ENCODE data around the gene HBE1.
A peak's percentile ranks its signal among the peaks of the same experiment; 100 is the strongest.
"Not testable (repeated sequence)": the region's sequence is repeated elsewhere in the genome, so short reads cannot be mapped to it uniquely, and the experiment has no call there.

Gene HBE1

DNA sequence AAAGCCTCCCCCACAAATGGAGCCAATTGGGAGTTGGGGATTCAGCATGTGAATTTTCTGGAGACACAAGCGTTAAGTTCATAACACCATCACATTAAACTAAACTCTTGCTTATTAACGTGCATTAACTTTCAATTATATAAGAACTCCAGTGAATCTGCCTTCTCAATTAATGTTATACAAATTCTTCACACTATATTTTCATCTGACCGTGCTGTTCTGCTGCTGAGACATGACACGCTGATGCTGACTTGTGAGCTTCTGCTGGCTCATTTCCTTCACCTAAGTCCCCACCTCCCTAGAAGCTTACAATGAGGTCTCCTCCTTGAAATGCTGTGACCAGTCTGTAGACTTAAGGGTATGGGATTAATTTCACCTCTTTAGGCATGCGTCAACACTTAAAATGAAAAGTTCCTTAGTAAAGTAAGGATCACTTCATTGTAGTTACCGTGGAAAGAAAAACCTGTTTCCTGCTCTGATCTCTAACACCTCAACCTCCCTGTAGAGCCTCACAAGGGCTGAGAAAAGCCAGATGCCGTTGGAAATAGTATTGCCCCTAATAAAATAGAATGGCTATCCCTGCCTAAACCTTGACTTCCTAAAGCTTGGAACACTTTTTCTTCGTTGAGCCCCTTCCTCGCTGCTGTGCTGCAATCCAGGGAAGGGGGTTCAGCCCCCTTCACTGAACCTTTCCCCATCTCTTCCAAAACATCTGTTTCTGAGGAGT, 17.4 kb downstream of the HBE1 start:
- DNase-seq = no peak

DNA sequence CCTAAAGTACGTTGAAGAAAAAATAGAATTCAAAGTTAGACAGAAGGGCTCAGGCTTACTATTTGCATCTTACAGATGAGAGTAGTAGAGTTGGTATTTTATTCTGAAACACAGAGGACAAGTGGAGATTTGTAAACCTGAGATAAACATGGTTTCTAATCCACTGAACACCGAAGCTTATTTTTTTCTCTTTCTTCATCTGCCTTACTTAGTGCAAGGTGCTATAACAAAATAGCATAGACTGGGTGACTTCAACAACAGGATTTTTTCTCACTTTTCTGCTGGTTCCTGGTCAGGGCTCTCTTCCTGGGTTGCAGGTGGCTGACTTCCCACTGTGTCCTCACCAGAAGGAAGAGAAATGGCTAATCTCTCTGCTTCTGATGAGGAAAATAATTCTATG, 18.0 kb downstream of the HBE1 start:
- DNase-seq = no peak

DNA sequence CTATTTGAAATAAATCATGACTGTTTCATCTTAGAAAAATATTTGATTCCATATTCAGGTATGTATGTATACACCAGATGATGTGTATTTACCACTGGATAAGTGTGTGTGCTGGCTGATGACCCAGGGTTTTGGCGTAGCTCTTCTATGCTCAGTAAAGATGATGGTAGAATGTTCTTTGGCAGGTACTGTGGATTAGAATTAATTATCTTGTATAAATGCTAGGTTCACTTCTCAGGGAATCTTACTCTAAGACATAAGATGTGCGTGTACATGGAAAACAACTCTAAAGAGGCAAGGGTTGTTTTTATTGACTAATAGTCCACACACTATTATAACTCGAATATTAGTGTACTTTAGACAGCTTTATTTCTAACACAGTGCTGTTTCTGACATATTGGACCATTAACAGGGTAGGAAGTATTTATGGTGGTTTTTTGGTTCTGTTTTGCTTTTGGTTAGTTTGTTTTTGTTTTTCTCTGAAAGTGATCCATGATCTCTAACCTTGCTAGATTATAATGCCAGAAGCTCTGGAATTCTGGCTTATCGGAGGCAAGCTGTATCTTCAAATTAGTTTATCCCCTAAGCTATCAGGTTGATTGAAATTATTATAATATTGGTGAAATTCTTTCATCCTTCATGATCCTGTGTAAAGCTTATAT, 19.1 kb downstream of the HBE1 start:
- no peak for DNase-seq

DNA sequence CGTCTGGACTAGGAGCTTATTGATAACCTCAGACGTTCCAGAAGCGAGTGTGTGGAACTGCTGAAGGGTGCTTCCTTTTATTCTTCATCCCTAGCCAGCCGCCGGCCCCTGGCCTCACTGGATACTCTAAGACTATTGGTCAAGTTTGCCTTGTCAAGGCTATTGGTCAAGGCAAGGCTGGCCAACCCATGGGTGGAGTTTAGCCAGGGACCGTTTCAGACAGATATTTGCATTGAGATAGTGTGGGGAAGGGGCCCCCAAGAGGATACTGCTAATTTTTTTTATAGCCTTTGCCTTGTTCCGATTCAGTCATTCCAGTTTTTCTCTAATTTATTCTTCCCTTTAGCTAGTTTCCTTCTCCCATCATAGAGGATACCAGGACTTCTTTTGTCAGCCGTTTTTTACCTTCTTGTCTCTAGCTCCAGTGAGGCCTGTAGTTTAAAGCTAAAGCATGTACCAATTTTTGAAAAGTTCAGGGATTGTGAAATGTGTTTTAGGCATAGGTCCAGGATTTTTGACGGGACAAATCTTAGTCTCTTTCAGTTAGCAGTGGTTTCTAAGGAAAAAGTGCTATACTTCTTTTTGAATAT, 19.8 kb downstream of the HBE1 start, which contains the start of gene HBG1:
Gene HBG1, minus strand, starts transcription at position 51 of the 590 bp plus-strand sequence. CDS start 53 bp downstream, outside the sequence.
- DNase-seq = not testable (repeated sequence)

- DNase-seq = not testable (repeated sequence)
Measured at GRCh38 chr11:5248498-5248897, 21.2 kb downstream of the HBE1 start.

DNA sequence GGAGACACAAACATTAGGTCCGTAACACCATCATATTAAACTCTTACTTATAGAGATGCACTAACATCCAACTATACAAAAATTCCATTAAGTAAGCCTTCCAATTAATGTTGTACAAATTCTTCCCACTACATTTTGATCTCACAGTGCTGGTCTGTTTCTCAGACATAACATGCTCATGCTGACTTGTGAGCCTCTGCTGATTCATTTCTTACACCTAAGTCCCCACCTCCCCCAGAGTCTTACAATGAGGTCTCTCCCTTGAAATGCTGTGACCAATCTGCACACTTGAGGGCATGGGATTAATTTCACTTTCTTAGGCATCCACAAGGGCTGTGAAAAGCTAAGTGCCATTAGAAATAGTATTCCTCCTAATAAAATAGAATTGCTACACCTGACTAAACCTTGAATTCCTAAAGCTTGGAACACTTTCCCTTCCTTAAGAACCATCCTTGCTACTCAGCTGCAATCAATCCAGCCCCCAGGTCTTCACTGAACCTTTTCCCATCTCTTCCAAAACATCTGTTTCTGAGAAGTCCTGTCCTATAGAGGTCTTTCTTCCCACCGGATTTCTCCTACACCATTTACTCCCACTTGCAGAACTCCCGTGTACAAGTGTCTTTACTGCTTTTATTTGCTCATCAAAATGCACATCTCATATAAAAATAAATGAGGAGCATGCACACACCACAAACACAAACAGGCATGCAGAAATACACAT, 22.1 kb downstream of the HBE1 start:
- DNase-seq = peak; percentile 48

- DNase-seq = no peak
Measured at GRCh38 chr11:5246772-5247471, 22.8 kb downstream of the HBE1 start.

DNA sequence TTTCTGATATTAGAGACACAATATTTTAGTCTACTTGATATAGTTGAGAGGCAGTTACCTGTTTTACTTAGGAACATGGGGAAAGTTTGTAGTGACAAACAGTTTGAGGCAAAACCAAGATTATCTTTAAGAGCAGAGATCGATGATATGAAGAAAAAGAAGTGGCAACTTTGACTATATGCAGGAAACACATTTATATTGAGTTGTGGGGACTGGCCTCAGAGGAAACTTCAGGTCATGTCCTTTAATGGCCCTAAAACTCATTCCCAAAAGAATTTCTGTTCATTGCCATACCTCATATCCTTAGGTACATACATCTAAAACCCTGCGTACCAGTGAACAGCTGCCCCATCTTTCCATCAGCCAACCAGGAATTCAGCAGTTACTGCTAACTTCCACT, 24.6 kb downstream of the HBE1 start:
- DNase-seq = no peak

DNA sequence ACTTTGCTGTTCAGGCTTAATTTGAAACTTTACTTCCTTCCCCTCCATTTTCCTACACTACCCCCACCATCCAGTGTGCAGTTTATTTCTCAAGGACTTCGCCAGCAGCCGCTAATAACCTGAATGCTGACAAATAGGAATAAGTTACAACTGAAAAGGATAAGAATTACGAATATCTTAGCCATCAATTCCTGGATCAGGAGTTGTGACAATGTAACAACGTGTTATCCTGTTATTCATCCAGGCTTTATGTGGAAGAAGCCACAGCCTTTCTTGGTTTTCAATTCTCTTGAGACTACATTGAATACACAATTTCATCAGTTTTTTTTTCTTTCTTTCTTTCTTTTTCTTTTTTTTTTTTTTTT, 25.9 kb downstream of the HBE1 start:
- no peak for DNase-seq

DNA sequence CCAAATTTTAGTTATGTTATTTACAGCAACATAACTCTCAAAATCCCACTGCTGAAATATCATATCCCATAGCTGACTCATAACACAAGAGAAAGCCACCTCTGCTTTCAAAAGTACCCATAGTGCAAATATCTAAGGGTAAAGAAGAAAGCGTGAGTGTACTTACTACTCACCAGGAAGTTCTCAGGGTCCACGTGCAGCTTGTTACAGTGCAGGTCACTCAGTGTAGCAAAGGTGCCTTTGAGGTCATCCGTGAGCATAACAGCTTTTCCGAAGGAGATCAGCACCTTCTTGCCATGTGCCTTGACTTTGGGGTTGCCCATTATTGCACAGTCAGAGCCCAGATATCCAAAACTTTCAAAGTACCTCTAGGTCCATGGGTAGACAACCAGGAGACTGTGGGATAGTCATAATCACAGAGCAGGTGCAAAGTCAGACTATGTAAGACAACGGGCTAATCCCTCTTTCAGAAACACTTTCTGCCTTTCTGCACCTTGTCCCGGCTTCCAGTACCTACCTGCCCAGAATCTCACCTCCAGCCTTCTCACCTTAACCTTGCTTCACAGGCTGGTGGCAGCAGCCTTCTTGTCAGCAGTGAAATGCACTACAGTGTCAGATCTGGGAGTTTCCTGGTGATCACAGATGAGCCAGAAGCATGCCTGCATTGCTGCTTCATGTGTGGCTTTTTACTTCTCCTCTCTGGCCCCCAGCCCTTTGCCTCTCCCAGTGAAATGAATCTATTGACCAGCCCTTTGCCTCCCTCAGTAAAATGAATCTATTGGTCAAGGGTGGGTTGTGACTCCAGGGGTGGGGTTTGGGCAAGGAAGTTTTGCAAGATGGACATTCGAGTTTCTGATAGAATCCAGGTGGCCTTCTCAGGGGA, 26.6 kb downstream of the HBE1 start:
- peak; percentile 52 for DNase-seq

- peak; percentile 36 for DNase-seq
Measured at GRCh38 chr11:5242208-5242607, 27.5 kb downstream of the HBE1 start.

DNA sequence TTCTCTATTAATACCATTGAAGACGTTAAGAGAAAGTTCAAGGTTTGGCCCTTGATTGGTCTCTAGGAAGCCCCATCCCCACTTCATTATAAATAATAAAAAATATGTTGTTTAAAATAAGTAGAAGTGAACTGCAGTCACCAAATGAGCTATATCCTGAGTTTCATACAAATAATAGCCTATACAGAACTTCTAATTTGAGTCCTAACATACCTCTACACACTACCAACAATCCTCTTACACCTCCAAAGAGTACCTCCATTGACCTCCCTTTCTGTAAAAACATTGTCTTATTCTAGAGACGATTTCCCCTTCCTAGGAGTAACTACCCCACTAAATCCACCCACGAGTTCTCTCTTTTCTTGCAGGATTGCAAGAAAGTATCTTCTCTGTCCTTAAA, 28.3 kb downstream of the HBE1 start:
- no peak for DNase-seq

GRCh38 chr11:5240458-5240857, 29.3 kb downstream of the HBE1 start:
- no peak for DNase-seq

GRCh38 chr11:5240056-5240455, 29.7 kb downstream of the HBE1 start:
- no peak for DNase-seq

DNA sequence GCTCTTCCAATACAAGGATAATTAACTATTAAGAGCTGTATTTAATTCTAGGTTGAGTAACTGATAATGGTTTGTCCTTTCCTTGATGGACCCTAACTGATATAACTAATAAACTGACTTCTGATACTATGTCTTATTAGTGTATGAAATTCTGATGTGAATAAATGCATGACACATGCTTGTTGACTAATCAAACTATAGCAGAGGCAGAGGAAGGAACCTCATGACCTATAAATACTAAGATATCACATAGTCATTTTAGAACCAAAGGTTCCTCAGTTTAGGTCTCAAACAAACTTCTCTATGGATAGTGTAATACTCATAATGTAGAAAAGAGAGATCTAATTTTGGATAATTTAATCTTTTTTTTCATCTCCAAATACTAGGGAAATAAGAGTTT, 30.7 kb downstream of the HBE1 start:
- DNase-seq = no peak

- no peak for DNase-seq
Measured at GRCh38 chr11:5238486-5238885, 31.3 kb downstream of the HBE1 start.

GRCh38 chr11:5237420-5237819, 32.3 kb downstream of the HBE1 start:
- DNase-seq = no peak

DNA sequence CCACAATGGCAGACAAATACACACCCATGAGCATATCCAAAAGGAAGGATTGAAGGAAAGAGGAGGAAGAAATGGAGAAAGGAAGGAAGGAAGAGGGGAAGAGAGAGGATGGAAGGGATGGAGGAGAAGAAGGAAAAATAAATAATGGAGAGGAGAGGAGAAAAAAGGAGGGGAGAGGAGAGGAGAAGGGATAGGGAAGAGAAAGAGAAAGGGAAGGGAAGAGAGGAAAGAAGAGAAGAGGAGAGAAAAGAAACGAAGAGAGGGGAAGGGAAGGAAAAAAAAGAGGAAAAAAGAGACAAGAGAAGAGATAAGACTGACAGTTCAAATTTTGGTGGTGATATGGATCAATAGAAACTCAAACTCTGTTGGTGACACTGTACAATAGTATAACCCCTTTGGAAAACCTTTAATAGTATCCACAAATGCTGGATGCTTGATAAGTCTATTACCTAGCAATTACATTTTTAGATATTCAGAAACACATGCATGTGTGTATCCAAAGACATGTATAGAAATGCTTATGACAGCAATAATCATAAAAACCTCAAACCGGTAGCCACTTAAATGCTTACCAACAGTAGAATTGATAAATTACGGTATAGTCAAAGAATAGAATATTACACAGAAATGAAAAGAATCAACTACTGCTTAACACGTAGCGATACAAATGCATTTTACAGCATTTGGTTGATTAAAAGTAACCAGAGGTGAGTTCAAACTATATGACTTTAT, 34.2 kb downstream of the HBE1 start:
- no peak for DNase-seq

DNA sequence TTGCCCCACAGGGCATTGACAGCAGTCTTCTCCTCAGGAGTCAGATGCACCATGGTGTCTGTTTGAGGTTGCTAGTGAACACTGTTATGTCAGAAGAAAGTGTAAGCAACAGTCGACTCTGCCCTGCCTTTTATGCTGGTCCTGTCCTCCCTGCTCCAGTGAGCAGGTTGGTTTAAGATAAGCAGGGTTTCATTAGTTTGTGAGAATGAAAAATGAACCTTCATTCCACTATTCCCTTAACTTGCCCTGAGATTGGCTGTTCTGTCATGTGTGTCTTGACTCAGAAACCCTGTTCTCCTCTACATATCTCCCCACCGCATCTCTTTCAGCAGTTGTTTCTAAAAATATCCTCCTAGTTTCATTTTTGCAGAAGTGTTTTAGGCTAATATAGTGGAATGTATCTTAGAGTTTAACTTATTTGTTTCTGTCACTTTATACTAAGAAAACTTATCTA, 35.3 kb downstream of the HBE1 start, which contains the start of gene HBD:
Gene HBD, minus strand, starts transcription at position 103 of the 454 bp plus-strand sequence. Its CDS starts 50 bp downstream, at position 53.
- DNase-seq = peak; percentile 96

DNA sequence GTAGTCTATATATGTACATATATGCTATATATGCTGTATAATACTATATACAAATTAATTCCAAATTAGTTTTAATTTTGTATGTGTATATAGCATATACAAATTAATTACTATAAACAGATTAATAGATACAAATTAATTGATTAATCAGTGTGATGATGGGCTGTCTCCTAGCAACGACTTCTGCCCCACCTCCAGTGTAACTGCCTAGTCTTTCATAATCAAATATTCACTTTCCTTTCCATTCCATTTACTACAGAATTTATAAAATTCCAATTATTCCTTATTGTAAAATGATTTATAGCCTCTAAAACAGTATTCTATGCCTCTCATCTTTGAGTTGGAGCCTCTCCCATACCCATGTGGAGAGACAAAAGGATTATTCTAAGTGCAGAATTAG, 36.4 kb downstream of the HBE1 start:
- no peak for DNase-seq

GRCh38 chr11:5232821-5233220, 36.9 kb downstream of the HBE1 start:
- DNase-seq = peak; percentile 53

Measured in hematopoietic multipotent progenitor cell treated with erythropoietin and hydrocortisone succinate and interleukin-3 and kit ligand, for 4 days (in vitro differentiated cells).